Suprapubic skin (tissue), 3 donors: ENCODE results near the gene HACD3.
"Not testable (repeated sequence)": the region's sequence is repeated elsewhere in the genome, so short reads cannot be mapped to it uniquely, and the experiment has no call there.

Experiments
- CTCF ChIP-seq, 2 donors: fragments of 200-600 bp in 1 of 2; fragments of 450-650 bp in 1 of 2; sonication (generic) in 1 of 2; IDR thresholded peaks; one replicate each; pipeline ENCODE4 v1.5.1; 2016 to 2019; ENCODE audit warnings: antibody characterized with exemption in 2 of 2, mild to moderate bottlenecking in 1 of 2, moderate library complexity in 1 of 2
- EP300 ChIP-seq: sonication (generic); formaldehyde crosslinking; IDR thresholded peaks from one replicate; pipeline ENCODE4 v1.6.1; 2017; ENCODE audit warnings: antibody characterized with exemption
- POLR2A ChIP-seq, 2 donors: fragments of 450-650 bp; IDR thresholded peaks; one replicate each; pipeline ENCODE4 v1.6.1; 2017; ENCODE audit warnings: antibody characterized with exemption in 2 of 2, mild to moderate bottlenecking in 2 of 2, moderate library complexity in 2 of 2

GRCh38 chr15:65549288-65549687, 19.0 kb downstream of the HACD3 start:
- TF ChIP-seq CTCF (IDR thresholded peaks at IDR 0.05); POLR2A (IDR thresholded peaks at IDR 0.05); EP300: not testable (repeated sequence)
